Dedifferentiated amniotic fluid mesenchymal stem cell (primary cell): ENCODE results near the gene FEZ2.
A peak's percentile ranks its signal among the peaks of the same experiment; 100 is the strongest.

Experiments used
- DNase-seq: peaks from one replicate; pipeline ENCODE4 v3.0.0-alpha.2; 2016; ENCODE audit errors: extremely low spot score

FEZ2 gene

GRCh38 chr2:36587101-36587500, 10.9 kb downstream of the FEZ2 start:
- no peak for DNase-seq

DNA sequence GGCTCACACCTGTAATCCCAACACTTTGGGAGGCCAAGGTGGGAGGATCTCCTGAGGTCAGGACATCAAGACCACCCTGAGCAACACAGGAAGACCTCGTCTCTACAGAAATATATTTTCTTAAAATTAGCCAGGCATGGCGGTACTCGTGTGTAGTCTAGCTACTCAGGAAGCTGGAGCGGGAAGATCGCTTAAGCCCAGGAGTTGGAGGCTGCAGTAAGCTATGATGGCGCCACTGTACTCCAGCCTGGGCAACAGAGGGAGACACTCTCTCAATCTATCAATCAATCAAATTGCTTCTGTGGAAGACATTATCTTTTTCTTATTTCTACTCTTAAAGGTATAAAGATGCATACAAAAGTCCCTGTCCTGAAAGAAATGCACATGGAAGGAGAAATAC, 11.3 kb downstream of the FEZ2 start:
- DNase-seq, result no peak

DNA sequence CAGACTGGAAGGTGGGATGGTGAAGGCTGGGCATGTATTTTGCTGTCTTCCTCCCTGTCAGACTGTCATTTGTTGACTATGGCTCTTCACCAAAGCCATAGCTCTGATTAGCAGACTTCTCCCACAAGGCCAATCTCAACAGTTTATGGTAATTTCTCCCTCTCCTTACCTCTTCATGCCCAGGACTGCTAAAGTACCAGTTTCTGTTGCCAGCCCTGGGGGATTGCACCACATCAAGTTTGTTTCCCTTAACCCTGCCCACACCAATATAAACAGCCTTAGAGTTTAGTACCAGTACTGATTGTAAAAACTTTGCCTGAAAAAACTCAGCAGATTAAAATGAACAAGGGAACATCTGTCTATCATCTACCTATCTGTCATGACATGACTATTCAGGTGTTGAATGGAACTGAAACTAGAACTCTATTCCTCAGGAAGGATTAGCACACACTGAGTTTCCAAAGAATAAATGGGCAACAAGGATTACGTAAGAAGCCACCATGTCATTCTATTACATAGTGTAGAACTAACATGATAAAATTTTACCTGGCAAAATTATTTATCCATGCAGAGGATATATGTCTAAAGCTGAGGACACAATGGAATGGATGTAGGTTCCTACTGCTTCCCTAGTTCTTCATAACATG, 13.7 kb downstream of the FEZ2 start:
- no peak for DNase-seq

DNA sequence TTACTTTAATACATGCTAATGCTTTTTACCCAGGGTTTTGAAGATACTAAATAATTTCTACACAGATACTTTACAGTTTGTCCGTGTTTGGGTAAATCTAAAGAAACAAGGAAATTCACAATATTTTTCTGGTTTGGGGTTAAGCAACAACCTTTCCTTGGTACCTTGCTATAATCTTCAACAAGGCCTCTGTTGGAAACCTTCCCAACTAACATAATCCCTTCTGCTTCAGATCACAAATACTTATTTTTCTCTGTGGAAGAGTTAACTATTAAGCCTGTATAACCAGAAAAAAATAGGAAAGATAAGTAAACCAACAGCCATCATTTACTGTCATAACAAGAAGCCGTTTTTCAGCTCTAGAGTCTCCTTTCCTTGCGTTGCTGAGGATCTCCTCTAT, 15.0 kb downstream of the FEZ2 start:
- DNase-seq, result no peak

DNA sequence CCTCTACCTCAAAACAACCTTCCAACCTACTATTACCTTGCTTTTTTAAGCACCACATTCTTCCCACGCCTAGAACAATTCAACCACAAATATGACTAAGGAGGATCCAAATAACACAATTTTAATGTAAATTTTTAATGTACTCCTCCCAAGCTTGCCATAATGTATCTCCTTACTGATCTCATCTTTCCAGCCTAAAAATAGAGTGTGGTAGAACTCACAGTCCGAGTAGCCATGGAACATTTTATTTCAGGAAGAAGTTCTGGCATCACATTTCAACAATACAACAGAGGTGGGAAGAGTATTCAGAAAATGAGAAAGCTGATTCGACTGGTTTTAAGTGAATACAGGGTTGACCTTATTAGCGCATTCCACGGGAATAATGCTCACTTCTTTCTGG, 15.4 kb downstream of the FEZ2 start:
- no peak for DNase-seq

DNA sequence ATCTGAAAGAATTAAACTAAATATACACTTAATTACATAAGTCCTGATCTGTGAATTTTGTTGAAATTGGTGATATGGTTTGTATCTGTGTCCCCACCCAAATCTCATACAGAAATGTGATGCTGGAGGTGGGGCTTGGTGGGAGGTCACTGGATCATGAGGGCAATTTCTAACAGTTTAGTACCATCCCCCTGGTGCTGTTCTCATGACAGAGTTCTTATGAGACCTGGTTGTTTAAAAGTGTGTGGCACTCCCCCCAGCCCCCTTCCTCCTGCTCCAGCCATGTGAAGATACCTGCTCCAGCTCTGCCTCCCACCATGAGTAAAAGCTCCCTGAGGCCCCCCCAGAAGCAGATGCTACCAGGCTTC, 18.7 kb downstream of the FEZ2 start:
- DNase-seq, result no peak

DNA sequence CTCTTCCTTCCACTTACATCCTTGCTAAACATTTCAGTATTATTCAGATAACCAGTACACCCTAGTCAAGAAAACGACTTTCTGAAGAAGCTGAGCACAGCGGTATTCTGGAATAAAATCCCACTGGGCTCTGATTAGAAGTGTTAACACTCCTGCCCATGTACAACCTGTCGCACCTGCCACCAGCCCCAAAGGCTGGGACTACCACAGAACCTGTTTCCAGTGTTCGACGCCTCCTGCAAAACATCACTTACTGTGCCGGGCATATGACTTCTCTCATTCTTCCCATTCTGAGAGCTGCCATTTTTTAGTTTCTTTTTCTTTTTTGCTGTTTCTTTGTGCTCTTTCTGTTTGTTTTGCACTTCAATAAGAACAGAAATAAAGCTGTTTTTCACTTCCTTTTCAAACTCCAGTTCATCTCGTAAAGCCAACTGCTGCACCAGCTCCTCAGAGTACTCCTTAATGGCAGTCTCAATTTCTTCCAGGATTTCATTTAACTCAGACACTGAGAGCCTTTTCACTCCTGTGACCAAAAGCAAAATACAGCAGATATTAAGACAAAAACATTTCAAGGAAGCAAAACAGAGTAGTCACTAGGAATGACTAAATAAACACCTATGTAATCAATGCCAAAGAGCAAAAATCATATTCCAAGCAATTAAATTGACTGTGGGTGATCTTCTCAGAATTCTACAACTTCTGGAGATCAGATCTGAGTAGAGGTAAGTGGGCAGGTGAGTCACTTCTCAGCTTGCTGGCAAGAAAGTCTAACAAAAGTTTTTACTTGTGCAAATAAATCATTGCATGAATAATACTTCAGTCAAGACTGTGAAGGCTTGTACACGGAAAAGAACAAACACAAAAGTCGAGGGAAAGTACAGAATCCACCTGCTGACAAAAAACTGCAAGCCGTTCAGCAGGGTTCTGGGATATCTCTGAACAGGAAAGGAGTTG, 19.3 kb downstream of the FEZ2 start:
- no peak for DNase-seq

DNA sequence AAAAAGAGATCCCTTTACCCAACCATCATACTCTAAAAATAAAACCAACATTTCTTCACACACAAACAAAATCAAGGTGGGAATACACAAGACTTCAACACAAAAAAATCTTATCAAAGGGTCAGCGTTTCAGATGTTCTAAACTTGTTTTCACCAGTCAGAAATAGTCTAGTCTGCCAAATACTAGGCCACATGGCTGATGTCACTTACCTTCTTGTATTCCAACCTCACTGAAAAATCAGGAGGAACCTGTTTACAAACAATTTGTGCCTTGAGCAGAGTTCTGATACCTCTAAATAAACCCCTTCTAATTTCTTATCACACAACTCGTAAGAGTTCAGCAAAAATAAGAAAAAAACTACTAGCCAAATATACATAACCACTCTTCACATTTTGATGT, 20.1 kb downstream of the FEZ2 start:
- no peak for DNase-seq

DNA sequence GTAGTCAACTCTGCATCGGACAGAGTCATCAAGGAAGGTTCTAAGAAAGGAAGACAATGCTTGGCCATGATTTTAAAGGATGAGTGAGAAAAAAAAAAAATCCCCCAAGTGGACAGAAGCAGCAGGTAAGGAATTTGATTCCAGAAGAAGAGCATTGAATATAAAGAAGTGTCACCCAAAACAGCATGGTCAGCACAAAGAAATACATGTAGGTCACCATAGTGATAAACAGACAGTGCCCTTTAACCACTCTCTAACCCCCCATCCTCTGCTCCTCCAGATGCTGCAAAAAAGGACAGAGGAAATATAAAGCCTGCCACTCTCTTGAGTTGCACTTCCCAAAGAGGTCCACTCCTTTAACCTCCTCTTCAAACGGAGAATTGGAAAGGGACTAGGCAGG, 23.4 kb downstream of the FEZ2 start:
- DNase-seq, result no peak

DNA sequence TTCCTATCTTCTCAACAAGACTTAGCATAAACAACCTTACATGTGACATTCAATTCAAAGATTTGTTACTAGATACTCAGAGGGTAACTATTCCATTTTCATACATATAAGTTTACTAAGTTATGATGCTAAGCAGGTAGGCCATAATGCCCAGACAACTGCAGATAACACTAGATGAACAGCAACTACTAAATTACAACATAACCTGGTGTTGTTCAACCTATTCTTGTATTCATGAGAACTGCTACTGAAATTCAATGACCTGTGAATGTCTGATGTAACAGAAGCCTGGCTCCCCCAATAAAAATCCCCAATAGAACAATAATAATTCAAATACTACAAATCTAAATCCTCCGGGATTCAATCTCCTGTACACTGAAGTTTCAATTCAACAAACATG, 24.8 kb downstream of the FEZ2 start:
- no peak for DNase-seq

- DNase-seq, result no peak
Observed at GRCh38 chr2:36572719-36573059, 25.3 kb downstream of the FEZ2 start.

GRCh38 chr2:36572054-36572718, 25.8 kb downstream of the FEZ2 start:
- DNase-seq, result no peak

DNA sequence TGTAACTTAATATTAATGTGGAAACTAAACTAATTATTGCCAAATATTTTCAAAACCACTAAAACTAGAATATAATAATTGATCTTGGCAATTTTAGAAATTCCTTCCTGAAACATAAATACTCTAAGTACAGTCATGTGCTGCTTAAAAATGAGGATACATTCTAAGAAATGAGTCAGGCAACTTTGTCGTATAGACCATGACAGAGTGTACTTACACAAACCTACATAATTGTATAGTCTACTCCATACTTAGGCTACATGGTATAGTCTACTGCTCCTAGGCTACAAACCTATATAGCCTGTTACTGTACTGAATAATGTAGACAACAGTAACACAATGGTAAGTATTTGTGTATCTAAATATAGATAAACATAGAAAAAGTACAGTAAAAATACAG, 27.6 kb downstream of the FEZ2 start:
- DNase-seq, result no peak

DNA sequence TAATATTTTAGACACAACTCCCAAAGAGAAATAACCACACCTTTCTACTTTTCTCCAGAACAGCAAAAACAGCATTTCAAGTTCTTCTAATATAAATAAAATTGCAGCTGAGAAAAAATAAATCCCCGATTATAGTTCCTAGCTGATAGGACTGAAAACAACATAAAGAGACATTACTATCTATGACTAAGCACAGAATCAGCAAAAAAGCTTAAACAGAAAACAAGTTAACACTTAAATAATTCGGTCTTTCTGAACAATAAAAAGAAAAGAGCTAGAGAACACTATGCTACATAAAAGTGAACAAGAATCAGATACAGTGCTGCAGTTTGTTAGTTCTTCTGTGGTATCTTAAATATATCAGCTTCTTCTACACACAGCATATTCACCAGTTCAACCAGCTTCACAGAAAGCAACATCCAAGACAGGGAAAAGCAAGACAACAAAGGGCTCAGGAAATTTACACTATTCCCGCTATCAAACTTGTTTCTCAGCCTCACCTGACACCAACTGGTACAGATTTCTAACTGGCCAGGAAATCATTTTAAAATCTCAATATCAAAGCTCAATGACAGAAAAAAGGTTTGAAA, 28.6 kb downstream of the FEZ2 start:
- DNase-seq, result no peak

DNA sequence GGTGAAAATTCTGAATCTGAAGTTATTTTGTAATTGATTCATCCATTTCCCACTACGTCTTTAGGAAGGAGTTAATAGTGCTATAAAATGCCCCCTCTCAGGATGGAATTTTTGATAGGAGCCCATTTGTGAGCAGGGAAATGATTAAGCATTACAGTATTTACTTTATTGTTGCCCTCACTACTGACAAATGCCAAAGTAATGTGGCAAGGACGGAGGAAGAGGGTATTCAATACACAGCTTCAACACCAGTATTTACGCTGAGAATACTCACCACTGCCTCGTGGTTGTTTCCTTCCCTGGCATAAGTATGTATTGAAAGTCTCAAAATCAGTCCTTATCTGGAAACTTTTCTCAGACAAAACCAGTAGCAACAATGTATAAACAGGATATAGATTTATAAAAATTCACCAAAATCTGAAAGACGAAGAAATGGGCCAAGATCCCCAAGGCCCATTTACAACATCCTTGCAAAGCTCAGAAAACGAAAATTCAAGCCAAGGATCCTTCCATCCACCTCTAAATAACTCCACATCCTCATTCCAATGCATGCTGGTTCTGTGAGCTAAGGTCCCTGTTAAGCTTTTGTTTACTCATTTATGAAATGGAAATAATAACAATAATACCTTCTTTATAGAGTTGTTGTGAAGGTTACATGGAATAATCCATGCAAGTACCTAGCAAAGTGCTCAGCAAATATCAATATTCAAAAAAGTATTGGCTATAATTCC, 29.3 kb downstream of the FEZ2 start:
- peak; percentile 55 for DNase-seq

DNA sequence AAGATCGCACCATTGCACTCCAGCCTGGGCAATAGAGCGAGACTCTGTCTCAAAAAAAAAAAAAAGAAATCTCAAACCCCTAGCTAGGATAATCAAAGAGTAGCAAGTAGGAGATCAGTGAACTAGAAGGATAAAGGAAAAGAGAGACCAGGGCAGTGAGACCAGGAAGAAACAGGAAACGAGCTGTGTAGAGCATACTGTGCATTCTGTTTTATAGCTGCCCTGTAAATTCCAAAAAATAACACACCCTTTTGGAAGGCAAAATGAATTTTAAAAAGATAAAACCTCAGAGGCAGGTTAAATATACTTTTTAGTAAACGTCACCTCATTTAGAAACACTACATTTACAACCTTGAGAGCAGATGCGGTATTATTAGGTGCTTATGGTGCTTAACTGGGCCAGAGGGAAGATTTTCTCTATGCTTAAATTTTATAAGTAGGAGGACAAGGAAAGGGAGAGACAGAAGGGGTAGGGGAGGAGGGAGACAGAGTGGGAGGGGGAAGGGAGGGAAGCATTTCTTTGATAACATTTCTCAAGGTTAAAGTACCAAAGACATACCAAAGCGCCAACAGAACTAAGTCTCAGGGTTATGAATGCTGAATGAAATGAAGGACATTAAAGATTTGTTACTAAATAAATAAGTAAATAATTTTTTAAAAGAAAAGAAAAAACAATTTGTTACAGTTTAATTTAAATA, 30.1 kb downstream of the FEZ2 start:
- DNase-seq, result no peak

DNA sequence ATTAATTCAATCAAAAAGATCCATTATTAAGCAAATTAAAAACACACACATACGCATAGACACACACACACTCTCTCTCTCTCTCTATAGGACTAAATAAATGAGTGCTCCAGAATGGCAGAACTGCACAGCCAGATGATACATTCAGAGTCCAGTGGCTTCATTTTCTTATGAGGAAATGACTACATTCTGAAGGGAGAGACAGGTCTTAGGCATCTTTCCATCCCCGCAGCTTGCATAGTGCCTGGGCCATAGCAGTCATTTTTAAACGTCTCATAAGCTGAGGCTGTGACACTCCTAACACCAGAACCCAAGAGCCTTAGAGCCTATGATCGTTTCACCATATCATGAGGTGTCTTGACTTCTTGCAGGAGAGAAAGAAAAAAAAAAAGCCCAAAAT, 31.1 kb downstream of the FEZ2 start:
- DNase-seq, result no peak

GRCh38 chr2:36565712-36566111, 32.3 kb downstream of the FEZ2 start:
- no peak for DNase-seq

DNA sequence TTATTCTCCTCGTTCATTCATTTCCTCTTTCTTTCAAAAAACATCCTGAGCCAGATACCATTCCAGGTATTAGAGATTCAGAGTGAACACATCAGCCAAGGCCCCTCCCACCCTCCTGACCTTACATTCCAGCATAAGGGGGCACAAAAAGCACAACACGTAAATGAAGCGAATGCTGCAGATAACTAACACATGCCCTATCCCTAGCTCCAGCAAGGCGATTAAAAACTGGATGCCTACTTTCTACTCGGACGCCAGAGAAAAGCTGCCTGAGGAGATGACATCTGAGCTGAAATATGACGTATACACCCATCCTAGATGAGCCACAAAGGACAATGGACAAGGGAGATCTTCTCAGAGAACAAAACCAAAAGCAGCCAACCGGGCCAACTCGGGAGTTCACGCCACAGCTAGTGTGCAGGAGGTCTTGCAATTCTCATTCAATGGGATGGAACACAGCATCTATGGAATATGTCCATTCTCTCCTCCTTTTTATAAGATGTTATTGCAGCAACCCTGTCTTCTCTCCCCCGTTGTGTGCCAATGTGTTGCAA, 33.5 kb downstream of the FEZ2 start:
- DNase-seq, result no peak

- DNase-seq, result no peak
Observed at GRCh38 chr2:36562973-36563532, 34.9 kb downstream of the FEZ2 start.

DNA sequence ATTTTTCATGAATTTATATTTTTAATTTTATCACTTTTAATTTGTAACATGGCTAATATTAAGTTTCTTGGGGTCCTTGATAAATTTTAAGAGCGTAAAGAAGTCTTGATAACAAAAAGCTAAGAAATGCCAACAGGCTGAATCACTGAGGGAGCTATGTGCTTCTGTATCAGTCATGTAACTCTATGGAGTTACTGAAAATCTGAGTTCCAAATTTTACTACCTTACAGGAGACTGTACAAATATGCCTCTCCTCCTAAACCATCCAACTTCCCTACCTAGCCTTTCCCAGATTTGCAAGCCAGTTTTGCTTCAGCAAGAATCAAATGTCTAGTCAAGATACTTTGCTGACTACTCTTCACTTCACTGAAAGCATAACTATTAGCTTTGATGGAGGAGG, 35.7 kb downstream of the FEZ2 start:
- peak; percentile 48 for DNase-seq
